Measurements from ENCODE around the gene TAF8. TPM values are rescaled to one million over a fixed set of nuclear protein-coding genes. Genes with fewer than 3 reads are reported as not detected.

Gene TAF8
- total and polyA plus RNA-seq, 7 experiments from 2014 or later: 23.3 to 58.2 (median 47.2) TPM

DNA sequence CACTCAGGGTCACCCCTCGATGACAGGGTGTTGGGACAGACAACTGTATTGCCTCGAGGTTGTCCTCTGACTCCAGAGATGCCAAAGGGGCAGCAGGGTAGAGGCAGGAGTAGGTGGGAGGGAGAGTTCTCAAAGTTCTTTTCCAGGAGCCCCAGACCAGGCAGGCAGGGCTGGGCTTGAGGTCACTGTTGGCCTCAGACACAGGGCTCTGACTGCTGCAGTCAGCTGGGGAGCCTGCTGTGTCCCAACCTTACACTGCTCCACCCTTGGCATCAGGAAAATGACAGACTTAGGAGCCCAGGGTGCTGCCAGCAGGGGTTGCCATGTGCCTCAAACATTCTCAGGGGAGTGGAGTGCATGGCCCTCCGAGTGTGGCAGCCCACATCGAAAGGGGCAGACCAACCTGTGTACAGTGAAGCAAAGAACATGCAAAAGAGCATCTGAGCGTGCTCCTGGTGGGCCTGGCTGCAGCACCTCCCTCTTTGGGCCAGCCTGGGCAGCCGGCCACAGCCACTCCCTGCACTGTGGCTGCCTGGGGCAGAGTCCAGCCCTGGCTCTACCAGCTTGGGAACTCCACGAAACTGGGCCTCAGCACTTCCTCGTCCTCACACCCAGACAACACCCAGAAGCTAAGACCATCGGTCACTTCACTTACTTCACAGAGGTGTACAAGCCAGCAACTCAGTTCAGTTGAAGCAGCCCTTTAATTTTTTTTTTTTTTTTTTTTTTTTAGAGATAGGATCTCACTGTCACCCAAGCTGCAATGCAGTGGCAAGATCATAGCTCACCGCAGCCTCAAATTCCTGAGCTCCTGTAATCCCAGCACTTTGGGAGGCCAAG lies 68.1 kb downstream of the TAF8 start:
- DNase-seq (no peak), ATAC-seq (no peak)
- Mint-ChIP-seq H3K27ac (no peak overlapping the region), H3K9me3 (no peaks in the 10 kb centered on the region), H3K36me3 (no peaks in the 10 kb centered on the region), H3K4me3 (no peak overlapping the region), H3K4me1 (peaks cover 0 to 2% (median 0%) of the 10 kb centered on the region in 7 donors), H3K27me3 (peaks cover 4 to 10% (median 6%) of the 10 kb centered on the region in 5 donors)
- CTCF ChIA-PET: interaction anchor here (0.6 kb wide), 1 partner anchor 262 kb away, joined by 3 read pairs; no protein-coding TSS in a partner anchor
- Histone ChIP-seq H3K27ac (ENCODE audit: low read depth, low read length) (no peak overlapping the region), H3K4me1 (ENCODE audit: control insufficient read depth in 2 of 2, insufficient read depth in 2 of 2, low read length in 2 of 2) (no peaks in the 10 kb centered on the region), H3K36me3 (ENCODE audit: control insufficient read depth in 2 of 3, insufficient read depth in 3 of 3, low read length in 3 of 3) (no peaks in the 10 kb centered on the region), H3K4me3 (ENCODE audit: low read length) (no peak overlapping the region), H3K27me3 (ENCODE audit: control insufficient read depth in 2 of 2, insufficient read depth in 2 of 2, low read length in 2 of 2) (no peaks in the 10 kb centered on the region), H3K9me3 (ENCODE audit: control insufficient read depth in 2 of 3, low read length in 3 of 3) (no peaks in the 10 kb centered on the region)
- POLR2A ChIA-PET: interaction anchor here (0.7 kb wide), 1 partner anchor 978 kb away, joined by 4 read pairs; no protein-coding TSS in a partner anchor
- intact Hi-C loops (cut with micrococcal nuclease): no loop called here

DNA sequence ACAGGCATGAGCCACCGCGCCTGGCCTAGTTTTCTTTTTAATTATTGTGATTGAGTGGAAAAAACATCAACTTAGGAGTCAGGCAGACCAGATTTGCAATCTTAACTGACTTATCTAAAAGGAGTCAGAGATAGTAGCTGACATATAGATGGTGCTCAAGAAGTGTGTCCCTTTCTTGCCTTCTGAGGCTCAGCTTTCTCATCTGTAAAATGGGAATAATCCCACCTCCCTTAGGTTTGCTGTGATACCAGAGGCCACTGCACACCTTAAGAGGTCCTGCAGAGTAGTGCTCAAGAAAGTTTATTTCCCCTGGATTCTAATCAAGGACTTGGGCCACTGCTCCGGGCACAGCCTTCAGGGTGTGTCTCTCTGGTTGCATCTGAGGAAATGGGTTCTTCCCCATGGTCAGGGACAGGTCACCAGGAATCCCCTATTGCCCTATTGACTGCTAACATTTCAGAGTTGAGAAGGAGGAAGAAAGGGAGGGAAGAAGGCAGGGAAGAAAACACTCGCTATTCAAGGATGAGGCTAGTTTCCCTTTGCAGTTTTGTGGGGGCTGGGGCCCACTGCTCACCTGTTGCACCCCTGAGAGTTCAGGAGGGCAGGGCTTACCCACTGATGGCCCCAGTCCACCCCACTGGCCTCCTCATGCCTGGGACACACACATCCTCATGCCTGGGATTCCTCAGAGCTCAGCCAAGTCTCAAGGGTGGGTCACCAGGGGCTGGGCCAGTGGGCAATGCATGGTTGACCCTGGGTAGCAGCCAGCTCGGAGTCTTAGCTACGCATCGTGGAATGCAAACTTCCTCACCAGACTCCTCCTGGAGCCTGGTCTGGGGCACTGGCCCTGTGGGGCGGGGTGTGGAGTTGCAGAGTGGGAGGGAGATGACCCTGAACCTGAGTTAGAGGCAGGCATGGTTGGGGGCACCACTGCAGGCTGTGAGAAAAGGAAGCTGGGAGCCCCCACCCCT lies 70.9 kb downstream of the TAF8 start:
- POLR2A ChIA-PET: no interaction called here
- no peaks in the 10 kb centered on the region for H3K4me1 ChIP-seq (ENCODE audit: control insufficient read depth in 2 of 2, insufficient read depth in 2 of 2, low read length in 2 of 2)
- H3K9me3 Mint-ChIP-seq: no peaks in the 10 kb centered on the region
- no peak overlapping the region for H3K27ac ChIP-seq (ENCODE audit: low read depth, low read length)
- H3K4me1 Mint-ChIP-seq: peaks cover 0 to 2% (median 0%) of the 10 kb centered on the region in 7 donors
- no peaks in the 10 kb centered on the region for H3K36me3 Mint-ChIP-seq
- H3K4me3 Mint-ChIP-seq: no peak overlapping the region
- H3K9me3 ChIP-seq (ENCODE audit: control insufficient read depth in 2 of 3, low read length in 3 of 3): no peaks in the 10 kb centered on the region
- intact Hi-C loops (cut with micrococcal nuclease): no loop called here
- no peaks in the 10 kb centered on the region for H3K36me3 ChIP-seq (ENCODE audit: control insufficient read depth in 2 of 3, insufficient read depth in 3 of 3, low read length in 3 of 3)
- no peak for ATAC-seq
- CTCF ChIA-PET: interaction anchor here (0.7 kb wide), 1 partner anchor 17 kb away, joined by 3 read pairs; no protein-coding TSS in a partner anchor
- no peak for DNase-seq
- H3K4me3 ChIP-seq (ENCODE audit: low read length): no peak overlapping the region
- peaks cover 0 to 9% (median 5%) of the 10 kb centered on the region in 5 donors for H3K27me3 Mint-ChIP-seq
- peak overlapping the region in 1 of 9 donors; percentile 57 for H3K27ac Mint-ChIP-seq
- no peaks in the 10 kb centered on the region for H3K27me3 ChIP-seq (ENCODE audit: control insufficient read depth in 2 of 2, insufficient read depth in 2 of 2, low read length in 2 of 2)

DNA sequence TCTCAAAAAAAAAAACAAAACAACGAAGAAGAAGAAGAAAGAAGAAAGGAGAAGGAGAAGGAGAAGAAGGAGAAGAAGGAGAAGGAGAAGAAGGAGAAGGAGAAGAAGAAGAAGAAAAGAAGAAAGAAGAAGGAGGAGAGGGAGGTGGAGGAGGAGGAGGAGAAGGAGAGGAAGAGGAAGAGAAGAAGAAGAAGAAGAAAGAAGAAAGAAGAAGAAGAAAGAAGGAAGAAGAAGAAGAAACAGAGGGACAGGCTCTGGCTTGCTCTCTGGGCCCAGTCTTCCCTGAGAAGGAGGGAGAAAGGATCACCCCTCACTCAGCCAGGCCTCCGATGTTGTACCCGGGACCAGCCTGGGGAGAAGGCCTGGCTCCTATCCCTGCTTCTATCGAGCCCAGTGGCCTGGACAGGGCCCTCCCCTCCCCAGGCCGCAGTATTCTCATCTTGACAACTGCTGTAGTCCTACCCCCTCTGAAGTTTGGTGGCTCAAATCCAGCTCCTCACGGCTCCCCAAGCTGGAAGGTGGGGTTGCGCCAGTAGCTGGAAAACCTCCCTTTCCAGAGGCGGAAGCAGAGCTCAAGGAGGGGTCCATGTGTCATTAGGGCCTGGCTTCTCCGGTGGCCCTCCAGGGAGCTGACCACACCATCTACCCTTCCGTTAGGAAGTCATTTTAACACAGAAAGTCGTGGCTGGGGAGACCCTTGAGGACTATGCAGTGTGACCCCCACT lies 73.2 kb downstream of the TAF8 start:
- no peak overlapping the region for H3K27ac ChIP-seq (ENCODE audit: low read depth, low read length)
- DNase-seq (no peak), ATAC-seq (no peak)
- POLR2A ChIA-PET: no interaction called here
- H3K4me3 ChIP-seq (ENCODE audit: low read length): no peak overlapping the region
- intact Hi-C loops (cut with micrococcal nuclease): no loop called here
- Mint-ChIP-seq H3K9me3 (no peaks in the 10 kb centered on the region), H3K36me3 (no peaks in the 10 kb centered on the region), H3K27me3 (no peaks in the 10 kb centered on the region), H3K27ac (no peak overlapping the region), H3K4me3 (no peak overlapping the region), H3K4me1 (peaks cover 0 to 2% (median 0%) of the 10 kb centered on the region in 7 donors)
- H3K36me3 ChIP-seq (ENCODE audit: control insufficient read depth in 2 of 3, insufficient read depth in 3 of 3, low read length in 3 of 3): no peaks in the 10 kb centered on the region
- no peaks in the 10 kb centered on the region for H3K4me1 ChIP-seq (ENCODE audit: control insufficient read depth in 2 of 2, insufficient read depth in 2 of 2, low read length in 2 of 2)
- CTCF ChIA-PET: no interaction called here
- no peaks in the 10 kb centered on the region for H3K9me3 ChIP-seq (ENCODE audit: control insufficient read depth in 2 of 3, low read length in 3 of 3)
- no peaks in the 10 kb centered on the region for H3K27me3 ChIP-seq (ENCODE audit: control insufficient read depth in 2 of 2, insufficient read depth in 2 of 2, low read length in 2 of 2)

DNA sequence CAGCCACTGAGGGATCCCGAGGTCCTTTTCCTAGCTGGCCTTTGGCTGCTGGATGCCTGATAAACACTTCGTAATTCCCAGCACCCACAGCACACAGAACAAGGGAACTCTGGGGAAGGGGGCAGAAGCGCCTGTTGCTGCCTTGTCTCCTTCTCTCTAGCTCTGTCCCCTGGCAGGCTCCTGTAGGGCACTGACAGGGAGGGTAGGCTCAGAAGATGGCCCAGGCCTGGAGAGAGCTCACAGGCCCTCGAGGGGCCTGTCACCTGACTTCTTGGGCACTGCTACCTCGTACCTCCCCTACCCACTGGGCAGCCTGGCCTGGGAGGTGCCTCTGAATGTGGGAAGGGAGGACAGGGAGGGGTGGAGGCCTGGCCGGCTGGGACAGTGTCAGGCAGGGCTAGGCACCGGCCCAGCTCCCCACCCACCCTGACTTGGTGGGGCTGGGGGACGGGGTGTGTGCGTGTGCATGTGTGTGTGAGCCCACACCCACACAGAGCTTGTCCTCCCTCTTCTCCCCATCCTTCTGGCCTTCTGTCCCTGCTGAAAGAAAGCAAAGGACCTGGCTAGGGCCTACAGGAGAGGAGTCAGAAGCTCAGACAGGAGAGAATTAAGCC lies 74.0 kb downstream of the TAF8 start:
- Histone ChIP-seq H3K4me1 (ENCODE audit: control insufficient read depth in 2 of 2, insufficient read depth in 2 of 2, low read length in 2 of 2) (no peaks in the 10 kb centered on the region), H3K27me3 (ENCODE audit: control insufficient read depth in 2 of 2, insufficient read depth in 2 of 2, low read length in 2 of 2) (no peaks in the 10 kb centered on the region), H3K36me3 (ENCODE audit: control insufficient read depth in 2 of 3, insufficient read depth in 3 of 3, low read length in 3 of 3) (no peaks in the 10 kb centered on the region), H3K9me3 (ENCODE audit: control insufficient read depth in 2 of 3, low read length in 3 of 3) (no peaks in the 10 kb centered on the region), H3K4me3 (ENCODE audit: low read length) (no peak overlapping the region), H3K27ac (ENCODE audit: low read depth, low read length) (no peak overlapping the region)
- H3K4me3 Mint-ChIP-seq: no peak overlapping the region
- H3K27ac Mint-ChIP-seq: no peak overlapping the region
- CTCF ChIA-PET: no interaction called here
- H3K27me3 Mint-ChIP-seq: no peaks in the 10 kb centered on the region
- intact Hi-C loops (cut with micrococcal nuclease): no loop called here
- POLR2A ChIA-PET: no interaction called here
- no peaks in the 10 kb centered on the region for H3K9me3 Mint-ChIP-seq
- H3K4me1 Mint-ChIP-seq: peaks cover 0 to 2% (median 0%) of the 10 kb centered on the region in 7 donors
- H3K36me3 Mint-ChIP-seq: no peaks in the 10 kb centered on the region
- ATAC-seq (no peak), DNase-seq (no peak)

DNA sequence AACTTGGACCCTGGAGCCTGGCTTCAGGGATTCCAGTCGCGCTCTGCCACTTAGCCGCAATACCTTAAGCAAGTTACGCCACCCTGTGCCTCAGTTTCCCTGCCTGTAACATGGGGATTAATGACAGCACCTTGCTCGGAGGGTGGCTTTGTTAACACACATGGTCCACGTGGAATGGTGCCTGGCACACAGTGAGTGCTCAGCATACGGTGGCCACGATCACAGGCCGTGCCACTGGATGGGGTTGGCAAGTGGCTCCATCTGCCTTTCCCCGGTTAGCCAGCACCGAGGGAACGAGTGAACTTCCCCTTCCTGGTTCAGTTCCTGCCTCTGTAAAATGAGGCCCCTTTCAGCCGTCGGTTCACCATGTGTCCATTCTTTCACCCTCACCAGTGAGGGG lies 74.9 kb downstream of the TAF8 start:
- intact Hi-C loops (cut with micrococcal nuclease): no loop called here
- no peaks in the 10 kb centered on the region for H3K36me3 Mint-ChIP-seq
- CTCF ChIA-PET: no interaction called here

DNA sequence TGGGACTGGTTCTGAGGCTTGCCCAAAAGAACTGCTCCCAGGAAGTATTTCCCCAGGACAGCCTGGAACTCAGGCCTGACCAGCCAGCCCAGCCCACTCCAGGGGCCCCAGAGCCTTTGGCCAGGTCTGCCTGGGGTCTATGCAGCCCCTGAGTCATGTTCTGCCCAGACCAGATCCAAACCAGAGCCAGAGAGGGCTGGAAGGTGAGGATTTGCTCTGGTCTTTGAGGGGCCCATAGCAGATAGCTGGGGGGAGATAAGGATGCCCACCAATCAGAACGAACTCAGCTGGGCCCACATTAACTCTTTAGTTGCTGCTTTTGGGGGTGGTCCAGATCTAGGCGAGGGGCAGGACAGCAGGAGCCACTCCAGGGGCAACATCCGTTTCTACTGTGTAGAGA lies 75.3 kb downstream of the TAF8 start:
- ChIA-PET POLR2A (interaction anchor here (0.7 kb wide), 1 partner anchor 501 kb away, joined by 5 read pairs; no protein-coding TSS in a partner anchor), CTCF (no interaction called here)
- no peak for ATAC-seq
- H3K27ac Mint-ChIP-seq: no peak overlapping the region
- peaks cover 0 to 2% (median 0%) of the 10 kb centered on the region in 7 donors for H3K4me1 Mint-ChIP-seq
- no peaks in the 10 kb centered on the region for H3K27me3 Mint-ChIP-seq
- no peaks in the 10 kb centered on the region for H3K36me3 Mint-ChIP-seq
- no peaks in the 10 kb centered on the region for H3K4me1 ChIP-seq (ENCODE audit: control insufficient read depth in 2 of 2, insufficient read depth in 2 of 2, low read length in 2 of 2)
- no peak overlapping the region for H3K4me3 Mint-ChIP-seq
- H3K4me3 ChIP-seq (ENCODE audit: low read length): no peak overlapping the region
- no peak overlapping the region for H3K27ac ChIP-seq (ENCODE audit: low read depth, low read length)
- no peaks in the 10 kb centered on the region for H3K9me3 Mint-ChIP-seq
- intact Hi-C loops (cut with micrococcal nuclease): no loop called here
- H3K27me3 ChIP-seq (ENCODE audit: control insufficient read depth in 2 of 2, insufficient read depth in 2 of 2, low read length in 2 of 2): no peaks in the 10 kb centered on the region
- H3K36me3 ChIP-seq (ENCODE audit: control insufficient read depth in 2 of 3, insufficient read depth in 3 of 3, low read length in 3 of 3): no peaks in the 10 kb centered on the region
- DNase-seq: no peak
- H3K9me3 ChIP-seq (ENCODE audit: control insufficient read depth in 2 of 3, low read length in 3 of 3): no peaks in the 10 kb centered on the region

More for the DNA sequence above, 74.9 kb downstream of the TAF8 start:
- Mint-ChIP-seq H3K27me3 (no peaks in the 10 kb centered on the region), H3K4me3 (no peak overlapping the region), H3K4me1 (peaks cover 0 to 2% (median 0%) of the 10 kb centered on the region in 7 donors), H3K9me3 (no peaks in the 10 kb centered on the region), H3K27ac (no peak overlapping the region)
- no peaks in the 10 kb centered on the region for H3K9me3 ChIP-seq (ENCODE audit: control insufficient read depth in 2 of 3, low read length in 3 of 3)
- H3K4me3 ChIP-seq (ENCODE audit: low read length): no peak overlapping the region
- DNase-seq (no peak), ATAC-seq (no peak)
- H3K27me3 ChIP-seq (ENCODE audit: control insufficient read depth in 2 of 2, insufficient read depth in 2 of 2, low read length in 2 of 2): no peaks in the 10 kb centered on the region
- no peaks in the 10 kb centered on the region for H3K36me3 ChIP-seq (ENCODE audit: control insufficient read depth in 2 of 3, insufficient read depth in 3 of 3, low read length in 3 of 3)
- no peaks in the 10 kb centered on the region for H3K4me1 ChIP-seq (ENCODE audit: control insufficient read depth in 2 of 2, insufficient read depth in 2 of 2, low read length in 2 of 2)
- POLR2A ChIA-PET: interaction anchor here (0.7 kb wide), 1 partner anchor 501 kb away, joined by 5 read pairs; no protein-coding TSS in a partner anchor
- no peak overlapping the region for H3K27ac ChIP-seq (ENCODE audit: low read depth, low read length)

Measured in naive thymus-derived CD4-positive, alpha-beta T cell (primary cell).